Smooth muscle cell (in vitro differentiated cells): Measurements from ENCODE around the gene DOCK9. TPM values are rescaled to one million over a fixed set of nuclear protein-coding genes. Genes with fewer than 3 reads are reported as not detected.

Source experiments
- DNase-seq: peaks from one replicate; lab custom pipeline; 2025; ENCODE audit not compliant: unreplicated experiment; lab: John Stamatoyannopoulos, UW
- H2AFZ ChIP-seq: fragments of 200-600 bp; sonication (generic); 2 replicates; pipeline ENCODE4 v1.6.0; 2016; ENCODE audit warnings: antibody characterized with exemption, low read depth, mild to moderate bottlenecking
- H3F3A ChIP-seq: fragments of 200-600 bp; sonication (generic); 2 replicates; pipeline ENCODE4 v1.6.0; 2017; ENCODE audit warnings: antibody characterized with exemption, low read depth
- H3K27ac ChIP-seq: fragments of 200-600 bp; sonication (generic); 2 replicates; pipeline ENCODE4 v1.5.1; 2016; ENCODE audit warnings: low read depth, mild to moderate bottlenecking
- H3K27me3 ChIP-seq: fragments of 200-600 bp; sonication (generic); 2 replicates; pipeline ENCODE4 v1.6.1; 2016; ENCODE audit warnings: low read depth, mild to moderate bottlenecking
- H3K36me3 ChIP-seq: fragments of 200-600 bp; sonication (generic); 2 replicates; pipeline ENCODE4 v1.5.1; 2016; ENCODE audit warnings: low read depth
- H3K4me1 ChIP-seq: fragments of 200-600 bp; sonication (generic); 2 replicates; pipeline ENCODE4 v1.5.1; 2016; ENCODE audit warnings: low read depth
- H3K4me2 ChIP-seq: fragments of 200-600 bp; sonication (generic); 2 replicates; pipeline ENCODE4 v1.6.0; 2016; ENCODE audit warnings: mild to moderate bottlenecking
- H3K4me3 ChIP-seq: fragments of 200-600 bp; sonication (generic); 2 replicates; pipeline ENCODE4 v1.5.1; 2016; ENCODE audit warnings: mild to moderate bottlenecking
- H3K79me2 ChIP-seq: fragments of 200-600 bp; sonication (generic); 2 replicates; pipeline ENCODE4 v1.6.0; 2016; ENCODE audit warnings: low read depth, mild to moderate bottlenecking
- H3K9ac ChIP-seq: fragments of 200-600 bp; sonication (generic); 2 replicates; pipeline ENCODE4 v1.6.0; 2016; ENCODE audit warnings: low read depth
- H3K9me3 ChIP-seq: fragments of 200-600 bp; sonication (generic); replicated peaks from 2 replicates; pipeline ENCODE4 v1.5.1; 2016; ENCODE audit warnings: low read depth
- H4K20me1 ChIP-seq: fragments of 200-600 bp; sonication (generic); 2 replicates; pipeline ENCODE4 v1.6.0; 2016; ENCODE audit warnings: low read depth
- WGBS: methylation state at CpG from one replicate; pipeline ENCODE4 v1.1.7; 2016; ENCODE audit warnings: low lambda C conversion rate; 5-methylcytosine and 5-hydroxymethylcytosine counted together
- polyA plus RNA-seq: library from polyadenylated mRNA; unstranded; fragments of >200 nt; fragmentation: Nextera tagmentation; extraction: Ambion mirVana; gene quantifications from 2 replicates; pipeline ENCODE4 v1.2.1, GENCODE V29; 2016
- total RNA-seq: library from RNA; depleted of rRNA; stranded (reverse); fragments of >200 nt; gene quantifications from 2 replicates; pipeline ENCODE4 v1.2.3, GENCODE V29; 2014
- TF ChIP-seq, protein P1 (sequence below): fragments of 200-600 bp; sonication (generic); IDR thresholded peaks from 2 replicates; pipeline ENCODE4 v1.5.1; 2017; ENCODE audit warnings: borderline replicate concordance, mild to moderate bottlenecking, antibody characterized with exemption; ENCODE audit not compliant: insufficient read depth, poor library complexity, severe bottlenecking

DOCK9 gene
- total and polyA plus RNA-seq, 2 experiments from 2014 or later = 5.7 to 25.1 TPM

DNA sequence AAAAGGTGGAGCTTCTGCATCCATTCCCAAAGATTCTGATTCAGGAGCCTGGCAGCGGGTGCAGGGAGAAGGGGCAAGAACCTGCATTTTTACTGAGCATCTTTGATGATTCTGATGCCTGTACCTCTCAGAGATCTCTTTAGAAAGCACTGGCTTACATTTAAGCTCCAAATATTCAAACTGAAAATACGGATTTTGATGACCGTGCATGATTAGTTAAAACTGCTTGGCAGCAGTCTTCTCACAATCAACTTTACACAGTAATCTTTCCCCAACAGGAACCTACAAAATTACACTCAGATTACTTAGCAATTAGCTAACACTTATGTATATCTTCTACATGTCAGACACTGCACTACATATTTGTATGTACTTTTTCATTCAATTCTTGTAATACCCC, 108.9 kb downstream of the DOCK9 start:
- WGBS = 90% methylated on average over 3 of the region's 3 CpGs
- no peaks in the 10 kb centered on the region for H3K36me3 ChIP-seq
- H3K9ac ChIP-seq = no peak overlapping the region

DNA sequence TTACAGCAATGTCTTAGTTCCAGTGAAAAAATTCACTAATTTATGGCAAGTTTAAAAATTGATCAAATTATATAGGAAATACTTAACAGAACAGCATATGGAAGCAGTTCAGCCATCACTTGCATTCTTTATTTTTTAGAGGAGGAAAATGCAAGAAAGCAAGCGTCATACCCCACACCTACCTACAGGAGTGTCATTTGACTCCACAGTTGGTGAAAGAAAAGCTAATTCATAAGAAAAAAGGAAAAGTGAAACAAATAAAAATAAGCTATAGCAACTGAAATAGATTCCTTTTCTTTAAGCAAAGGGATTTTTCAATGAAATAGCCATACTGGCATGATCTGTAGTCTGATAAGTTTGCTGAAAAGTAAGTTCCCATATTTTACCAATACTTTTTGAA, 111.0 kb downstream of the DOCK9 start:
- Histone ChIP-seq H3K4me3 (no peak overlapping the region), H4K20me1 (no peaks in the 10 kb centered on the region), H3K79me2 (no peaks in the 10 kb centered on the region), H3K27ac (no peak overlapping the region), H3K27me3 (no peaks in the 10 kb centered on the region), H3K4me1 (no peaks in the 10 kb centered on the region), H3K9me3 (no peaks in the 10 kb centered on the region), H3K4me2 (no peak overlapping the region), H3K36me3 (no peaks in the 10 kb centered on the region), H2AFZ (no peak overlapping the region), H3K9ac (no peak overlapping the region), H3F3A (no peaks in the 10 kb centered on the region)
- WGBS = 100% methylated on average over 1 of the region's 1 CpG
- no peak for DNase-seq
- TF ChIP-seq, protein P1, sequence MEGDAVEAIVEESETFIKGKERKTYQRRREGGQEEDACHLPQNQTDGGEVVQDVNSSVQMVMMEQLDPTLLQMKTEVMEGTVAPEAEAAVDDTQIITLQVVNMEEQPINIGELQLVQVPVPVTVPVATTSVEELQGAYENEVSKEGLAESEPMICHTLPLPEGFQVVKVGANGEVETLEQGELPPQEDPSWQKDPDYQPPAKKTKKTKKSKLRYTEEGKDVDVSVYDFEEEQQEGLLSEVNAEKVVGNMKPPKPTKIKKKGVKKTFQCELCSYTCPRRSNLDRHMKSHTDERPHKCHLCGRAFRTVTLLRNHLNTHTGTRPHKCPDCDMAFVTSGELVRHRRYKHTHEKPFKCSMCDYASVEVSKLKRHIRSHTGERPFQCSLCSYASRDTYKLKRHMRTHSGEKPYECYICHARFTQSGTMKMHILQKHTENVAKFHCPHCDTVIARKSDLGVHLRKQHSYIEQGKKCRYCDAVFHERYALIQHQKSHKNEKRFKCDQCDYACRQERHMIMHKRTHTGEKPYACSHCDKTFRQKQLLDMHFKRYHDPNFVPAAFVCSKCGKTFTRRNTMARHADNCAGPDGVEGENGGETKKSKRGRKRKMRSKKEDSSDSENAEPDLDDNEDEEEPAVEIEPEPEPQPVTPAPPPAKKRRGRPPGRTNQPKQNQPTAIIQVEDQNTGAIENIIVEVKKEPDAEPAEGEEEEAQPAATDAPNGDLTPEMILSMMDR = no peak

More for the DNA sequence above, 108.9 kb downstream of the DOCK9 start:
- no peaks in the 10 kb centered on the region for H4K20me1 ChIP-seq
- H3K4me3 ChIP-seq = no peak overlapping the region
- no peaks in the 10 kb centered on the region for H3F3A ChIP-seq
- H3K4me1 ChIP-seq = no peaks in the 10 kb centered on the region
- H3K79me2 ChIP-seq = no peaks in the 10 kb centered on the region
- H3K4me2 ChIP-seq = no peak overlapping the region
- no peaks in the 10 kb centered on the region for H3K27me3 ChIP-seq
- no peak overlapping the region for H3K27ac ChIP-seq
- H3K9me3 ChIP-seq = no peaks in the 10 kb centered on the region
- TF ChIP-seq, protein P1 = no peak
- no peak overlapping the region for H2AFZ ChIP-seq
- no peak for DNase-seq

DNA sequence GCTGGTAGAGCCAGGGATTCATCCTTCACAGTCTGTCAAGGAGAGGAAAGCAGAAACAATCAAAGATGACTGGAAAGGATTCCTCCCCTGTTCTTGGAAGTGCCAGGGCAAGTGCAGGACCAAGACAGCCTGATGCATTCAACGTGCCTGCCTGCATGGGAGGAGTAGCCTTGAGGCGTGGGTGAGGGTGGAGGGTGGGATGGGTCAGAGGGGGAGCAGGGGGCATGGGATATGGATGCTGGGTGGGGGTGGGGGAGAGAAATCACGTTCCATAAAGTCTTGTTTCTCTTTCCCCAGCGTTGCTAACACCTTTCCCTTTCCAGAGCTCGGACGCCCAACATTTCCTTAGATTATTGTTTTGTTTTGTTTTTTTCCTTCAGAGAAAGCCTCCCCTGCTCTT, 117.4 kb downstream of the DOCK9 start:
- WGBS = 76% methylated on average over 6 of the region's 6 CpGs
- H3F3A ChIP-seq = no peaks in the 10 kb centered on the region
- H4K20me1 ChIP-seq = no peaks in the 10 kb centered on the region
- H3K4me2 ChIP-seq = no peak overlapping the region
- H3K9ac ChIP-seq = no peak overlapping the region
- H3K27ac ChIP-seq = no peak overlapping the region
- DNase-seq = no peak
- no peaks in the 10 kb centered on the region for H3K9me3 ChIP-seq
- TF ChIP-seq, protein P1 = no peak
- no peak overlapping the region for H3K4me3 ChIP-seq
- no peaks in the 10 kb centered on the region for H3K27me3 ChIP-seq
- H3K79me2 ChIP-seq = no peaks in the 10 kb centered on the region
- H3K36me3 ChIP-seq = no peaks in the 10 kb centered on the region
- no peak overlapping the region for H2AFZ ChIP-seq
- H3K4me1 ChIP-seq = no peaks in the 10 kb centered on the region

DNA sequence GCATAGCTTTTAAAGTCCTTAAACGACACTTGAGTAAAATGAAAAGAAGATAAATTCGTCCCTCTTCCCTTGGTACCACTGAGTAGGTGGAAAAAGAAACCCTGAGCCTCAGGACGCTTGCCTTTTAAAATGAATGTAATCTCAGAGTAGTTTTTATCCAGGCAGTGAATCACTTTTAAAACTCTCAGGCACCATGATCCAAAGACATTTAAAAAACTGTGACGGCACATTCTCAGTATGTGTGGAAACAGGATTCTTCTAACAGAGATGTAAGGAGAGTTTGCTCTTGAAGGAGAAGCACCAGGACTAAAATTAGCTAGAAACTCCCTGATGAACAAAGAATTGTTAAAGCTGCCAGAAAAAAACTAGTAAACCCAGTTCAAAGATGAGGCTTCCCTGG, 119.7 kb downstream of the DOCK9 start:
- Histone ChIP-seq H3F3A (no peaks in the 10 kb centered on the region), H3K4me1 (no peaks in the 10 kb centered on the region), H2AFZ (no peak overlapping the region), H3K9ac (no peak overlapping the region), H3K36me3 (no peaks in the 10 kb centered on the region), H3K27me3 (no peaks in the 10 kb centered on the region), H3K4me3 (no peak overlapping the region), H4K20me1 (no peaks in the 10 kb centered on the region), H3K79me2 (no peaks in the 10 kb centered on the region), H3K27ac (no peak overlapping the region), H3K4me2 (no peak overlapping the region), H3K9me3 (no peaks in the 10 kb centered on the region)
- 71% methylated on average over 4 of the region's 4 CpGs for WGBS
- TF ChIP-seq, protein P1 = no peak
- no peak for DNase-seq
